ENCODE results near the gene BCKDHA.

DNA sequence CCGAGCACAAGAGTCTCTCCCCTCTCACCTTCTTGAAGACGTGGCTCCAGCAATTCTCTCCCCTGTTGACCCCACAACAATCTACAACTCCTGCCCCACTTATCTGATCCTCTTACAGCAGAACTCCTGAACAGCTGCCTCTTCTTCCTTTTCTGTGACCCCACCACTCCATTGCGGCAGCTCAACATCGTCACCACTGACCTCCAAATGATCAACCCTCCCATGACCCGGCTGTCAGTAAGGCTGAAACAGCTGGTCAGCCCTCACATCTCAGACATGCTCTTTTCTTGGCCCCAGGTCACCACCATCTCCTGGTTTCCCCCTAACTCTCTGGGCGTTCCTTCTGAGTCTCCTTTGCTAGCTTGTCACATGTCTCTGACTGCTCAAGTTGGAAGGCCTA is 2.3 kb upstream of the BCKDHA start:
- TF ChIP-seq, protein P1, sequence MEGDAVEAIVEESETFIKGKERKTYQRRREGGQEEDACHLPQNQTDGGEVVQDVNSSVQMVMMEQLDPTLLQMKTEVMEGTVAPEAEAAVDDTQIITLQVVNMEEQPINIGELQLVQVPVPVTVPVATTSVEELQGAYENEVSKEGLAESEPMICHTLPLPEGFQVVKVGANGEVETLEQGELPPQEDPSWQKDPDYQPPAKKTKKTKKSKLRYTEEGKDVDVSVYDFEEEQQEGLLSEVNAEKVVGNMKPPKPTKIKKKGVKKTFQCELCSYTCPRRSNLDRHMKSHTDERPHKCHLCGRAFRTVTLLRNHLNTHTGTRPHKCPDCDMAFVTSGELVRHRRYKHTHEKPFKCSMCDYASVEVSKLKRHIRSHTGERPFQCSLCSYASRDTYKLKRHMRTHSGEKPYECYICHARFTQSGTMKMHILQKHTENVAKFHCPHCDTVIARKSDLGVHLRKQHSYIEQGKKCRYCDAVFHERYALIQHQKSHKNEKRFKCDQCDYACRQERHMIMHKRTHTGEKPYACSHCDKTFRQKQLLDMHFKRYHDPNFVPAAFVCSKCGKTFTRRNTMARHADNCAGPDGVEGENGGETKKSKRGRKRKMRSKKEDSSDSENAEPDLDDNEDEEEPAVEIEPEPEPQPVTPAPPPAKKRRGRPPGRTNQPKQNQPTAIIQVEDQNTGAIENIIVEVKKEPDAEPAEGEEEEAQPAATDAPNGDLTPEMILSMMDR (IDR thresholded peaks at IDR 0.05; ENCODE audit: borderline replicate concordance, extremely low read depth, low read length, poor library complexity, severe bottlenecking), result no peak
- no peak for TF ChIP-seq EZH2 (IDR thresholded peaks at IDR 0.05; ENCODE audit: borderline replicate concordance, low read depth, low read length, severe bottlenecking)
